Activated CD4-positive, CD25-positive, alpha-beta regulatory T cell treated with anti-CD3 and anti-CD28 coated beads, Interleukin-2, amount 50 U/mL, for 72 hours (primary cell): Measurements from ENCODE around the gene FCGR3B.
"Not testable (repeated sequence)": the region's sequence is repeated elsewhere in the genome, so short reads cannot be mapped to it uniquely, and the experiment has no call there.

ENCODE experiments used
- DNase-seq: peaks from one replicate; pipeline ENCODE4 v3.0.0; 2021

Gene FCGR3B

DNA sequence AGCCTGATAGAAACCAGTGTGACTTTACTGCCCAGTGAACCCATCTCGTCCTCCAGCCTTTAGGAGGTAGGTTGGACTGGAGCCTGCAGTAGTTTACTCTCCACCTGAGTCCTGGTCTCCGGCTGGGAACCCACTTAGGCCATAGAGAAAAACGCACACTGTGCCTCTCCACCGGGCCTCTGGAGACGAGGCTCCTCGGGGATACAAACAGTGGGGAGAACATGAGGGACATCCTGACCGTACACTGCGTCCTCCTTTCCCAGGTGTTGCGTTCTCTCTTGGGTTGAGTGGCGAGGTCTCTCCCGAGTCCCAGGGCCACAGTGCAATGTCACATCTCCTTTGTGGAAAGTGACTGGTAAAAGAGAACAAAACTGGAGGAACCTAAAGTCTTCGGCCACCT is 26.0 kb downstream of the FCGR3B start:
- not testable (repeated sequence) for DNase-seq

DNA sequence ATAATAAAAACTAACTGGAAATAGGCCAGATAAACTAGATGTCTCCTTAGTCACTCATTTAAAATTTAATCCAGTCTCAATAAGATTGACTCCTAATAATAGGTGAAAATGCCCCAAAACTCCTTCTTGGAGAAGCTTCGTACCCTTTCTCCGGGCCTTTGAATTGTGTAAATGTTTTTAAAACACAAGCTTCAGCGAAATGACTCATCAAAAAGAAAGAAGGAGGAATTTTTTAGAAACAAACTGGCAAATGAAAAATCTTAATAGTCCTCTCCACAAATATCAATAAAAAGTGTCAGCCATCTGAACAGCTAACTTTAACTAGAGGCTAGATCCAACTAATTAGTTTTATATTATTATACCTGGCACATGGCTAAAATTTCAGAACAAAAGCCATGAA is 33.9 kb downstream of the FCGR3B start:
- not testable (repeated sequence) for DNase-seq

GRCh38 chr1:161595583-161595982 is 35.4 kb downstream of the FCGR3B start:
- DNase-seq: not testable (repeated sequence)

GRCh38 chr1:161595173-161595572 is 35.8 kb downstream of the FCGR3B start:
- DNase-seq: not testable (repeated sequence)

DNA sequence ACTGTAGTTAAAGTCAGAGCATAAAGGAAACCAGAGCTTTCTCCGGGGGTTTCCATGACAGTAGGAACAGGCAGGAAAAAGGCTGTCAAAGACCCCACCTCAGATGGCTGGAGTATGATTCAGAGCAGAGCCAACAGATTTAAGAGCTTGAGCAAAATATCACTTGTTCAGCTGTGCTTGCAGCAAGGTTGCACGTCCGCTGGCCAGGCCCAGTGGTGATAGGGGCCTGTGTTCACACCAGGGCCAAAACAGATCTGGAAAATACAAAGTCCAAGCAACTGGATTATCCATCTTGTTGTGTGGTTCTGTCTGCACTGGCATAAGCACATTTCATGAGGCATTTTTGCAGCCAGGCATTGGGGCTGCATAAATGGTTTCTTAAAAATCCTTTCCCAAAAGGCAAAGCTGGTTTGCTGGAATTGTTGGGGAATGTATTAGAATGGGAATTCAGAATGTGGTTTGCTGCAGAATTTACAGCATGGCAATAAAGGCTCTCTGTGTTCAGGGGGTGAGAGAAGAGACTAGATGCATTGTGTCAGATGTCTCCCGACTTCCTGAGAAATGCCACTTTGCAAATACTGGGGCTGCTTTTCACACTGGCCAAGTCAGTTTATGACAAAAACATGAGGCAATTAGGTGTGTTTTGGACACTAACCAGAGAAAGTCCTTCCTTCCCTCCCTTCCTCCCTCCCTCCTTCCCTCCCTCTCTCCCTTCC is 36.5 kb downstream of the FCGR3B start:
- DNase-seq: not testable (repeated sequence)

DNA sequence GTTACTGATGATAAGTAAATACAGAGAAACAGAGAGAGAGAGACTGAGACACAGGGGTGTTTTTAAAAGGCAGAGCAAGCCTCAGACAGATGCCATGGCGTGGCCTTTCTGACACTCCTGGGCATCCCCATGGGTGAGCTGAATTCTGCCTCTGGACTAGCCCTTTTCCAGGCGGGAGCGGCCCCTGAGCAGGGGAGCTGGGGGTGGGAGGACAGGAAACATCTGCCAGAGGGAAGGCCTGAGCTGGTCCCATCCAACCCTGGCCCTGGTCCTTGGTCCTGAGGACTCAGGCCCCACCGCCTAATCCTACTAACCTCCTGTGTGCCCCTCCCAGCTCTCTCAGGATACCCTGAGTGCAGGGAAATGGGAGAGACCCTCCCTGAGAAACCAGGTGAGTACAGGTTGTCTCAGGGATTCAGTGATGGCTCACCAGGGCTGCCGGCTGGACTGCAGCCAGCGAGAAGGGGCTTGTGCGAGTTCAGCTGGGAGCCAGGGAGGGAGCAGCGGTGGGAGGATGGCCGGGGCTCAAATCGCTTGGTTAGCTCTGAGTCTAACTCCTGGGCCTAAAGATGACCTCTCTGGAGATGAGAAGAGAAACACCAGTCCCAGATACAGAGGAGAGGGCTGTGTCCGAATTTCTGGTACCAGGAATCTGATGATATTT is 37.8 kb downstream of the FCGR3B start:
- not testable (repeated sequence) for DNase-seq

DNA sequence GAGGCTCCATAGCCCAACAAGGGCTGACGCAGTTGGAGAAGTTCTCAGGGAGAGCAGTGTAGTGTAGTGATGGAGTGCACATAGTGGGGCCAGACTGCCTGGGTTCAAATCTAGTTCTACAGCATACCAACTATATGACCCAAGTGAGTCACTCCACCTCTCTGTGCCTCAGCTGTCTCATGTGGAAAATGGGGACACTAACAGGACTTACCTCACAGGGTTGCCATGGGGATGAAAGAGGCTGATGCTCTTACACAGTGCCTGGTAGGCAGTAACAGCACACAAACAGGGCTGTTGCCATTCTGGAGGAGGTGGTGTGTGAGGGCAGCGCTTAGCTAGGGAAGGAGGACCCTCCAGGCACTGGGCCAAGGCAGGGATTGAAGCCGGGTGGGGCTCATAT is 38.4 kb downstream of the FCGR3B start:
- DNase-seq: not testable (repeated sequence)

GRCh38 chr1:161589920-161590319 is 41.1 kb downstream of the FCGR3B start:
- not testable (repeated sequence) for DNase-seq

- not testable (repeated sequence) for DNase-seq
These were observed 41.6 kb downstream of the FCGR3B start for GRCh38 chr1:161589365-161589764.

DNA sequence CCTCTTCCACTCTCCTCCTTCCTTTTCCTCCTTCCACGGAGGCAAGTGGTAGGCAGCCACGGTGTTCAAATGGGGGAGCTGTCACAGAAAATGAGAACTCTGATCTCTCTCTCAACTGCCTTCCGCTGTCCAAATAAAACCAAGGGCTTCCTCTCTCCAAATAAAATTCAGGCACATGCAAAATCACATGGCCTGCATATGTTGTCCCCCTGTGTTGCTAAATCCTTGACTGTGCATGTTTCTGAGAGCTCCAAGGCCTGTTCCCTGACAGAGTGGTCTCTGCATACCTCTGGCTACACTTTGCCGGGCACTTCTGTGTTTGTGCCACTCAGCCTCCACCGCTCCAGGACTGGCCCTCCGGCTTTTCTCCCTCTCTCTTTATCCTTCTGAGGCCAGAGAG is 42.4 kb downstream of the FCGR3B start:
- not testable (repeated sequence) for DNase-seq

- not testable (repeated sequence) for DNase-seq
These were observed 48.1 kb downstream of the FCGR3B start for GRCh38 chr1:161582882-161583281.

DNA sequence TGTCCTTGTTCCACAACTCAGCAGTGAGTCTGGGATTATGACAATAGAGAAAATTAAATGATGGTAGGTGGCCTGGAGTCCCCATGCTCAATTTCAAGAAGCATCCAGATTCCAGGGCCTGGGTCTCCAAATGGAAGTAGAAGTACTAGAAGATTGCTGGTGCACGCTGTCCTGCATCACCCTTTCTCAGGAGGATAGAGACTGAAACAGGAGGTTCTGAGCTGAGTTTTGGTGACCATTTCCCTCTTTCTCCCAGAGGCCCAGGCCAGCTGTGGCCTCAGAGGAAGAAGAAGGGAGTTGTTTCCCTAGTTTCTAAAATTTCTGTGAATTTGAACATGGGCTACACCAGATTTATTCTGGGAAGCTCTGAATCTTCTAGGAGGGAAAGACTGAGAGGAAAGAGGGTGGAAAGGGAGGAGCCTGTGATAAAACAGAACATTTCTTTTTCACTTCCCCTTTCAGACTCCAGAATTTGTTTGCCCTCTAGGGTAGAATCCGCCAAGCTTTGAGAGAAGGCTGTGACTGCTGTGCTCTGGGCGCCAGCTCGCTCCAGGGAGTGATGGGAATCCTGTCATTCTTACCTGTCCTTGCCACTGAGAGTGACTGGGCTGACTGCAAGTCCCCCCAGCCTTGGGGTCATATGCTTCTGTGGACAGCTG is 50.0 kb downstream of the FCGR3B start:
- DNase-seq: not testable (repeated sequence)

DNA sequence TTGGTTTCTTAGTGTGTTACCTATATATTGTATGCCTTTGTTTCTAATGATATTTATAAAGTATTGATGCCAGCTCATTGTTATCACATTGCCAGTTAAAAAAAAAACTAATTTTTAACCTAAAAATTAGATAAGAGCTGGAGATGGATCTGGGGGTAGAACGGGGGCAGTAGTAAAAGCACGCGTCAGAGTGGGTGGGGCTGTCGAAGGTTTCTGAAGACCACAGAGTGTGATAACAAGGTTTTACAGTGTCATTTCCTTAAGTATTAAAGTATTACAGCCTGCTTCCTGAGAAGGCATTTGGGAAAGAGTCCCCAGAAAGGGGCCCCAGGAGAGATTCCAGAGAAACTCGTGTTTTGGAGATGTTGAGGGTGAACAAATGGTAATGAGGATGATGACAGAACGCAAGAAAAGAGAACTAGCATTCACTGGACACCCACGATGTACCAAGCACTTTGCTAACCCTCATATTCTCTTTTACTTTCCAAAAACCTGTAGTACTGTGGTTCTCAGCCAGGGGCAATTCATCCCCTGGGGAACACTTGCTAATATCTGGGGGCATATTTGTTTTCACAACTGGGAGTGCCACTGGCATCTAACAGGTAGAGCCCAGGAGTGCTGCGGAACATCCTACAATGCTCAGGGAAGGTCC is 51.0 kb downstream of the FCGR3B start:
- DNase-seq: not testable (repeated sequence)

- DNase-seq: not testable (repeated sequence)
These were observed 54.3 kb downstream of the FCGR3B start for GRCh38 chr1:161576676-161577075.
